Measurements from ENCODE around the gene CCDC188. TPM values are rescaled to one million over a fixed set of nuclear protein-coding genes. Genes with fewer than 3 reads are reported as not detected.

CCDC188 gene
- total and polyA plus RNA-seq, 9 of the 15 experiments (the other 6 are each of a cell fraction or from before 2014, with no cell fraction given) = not detected

DNA sequence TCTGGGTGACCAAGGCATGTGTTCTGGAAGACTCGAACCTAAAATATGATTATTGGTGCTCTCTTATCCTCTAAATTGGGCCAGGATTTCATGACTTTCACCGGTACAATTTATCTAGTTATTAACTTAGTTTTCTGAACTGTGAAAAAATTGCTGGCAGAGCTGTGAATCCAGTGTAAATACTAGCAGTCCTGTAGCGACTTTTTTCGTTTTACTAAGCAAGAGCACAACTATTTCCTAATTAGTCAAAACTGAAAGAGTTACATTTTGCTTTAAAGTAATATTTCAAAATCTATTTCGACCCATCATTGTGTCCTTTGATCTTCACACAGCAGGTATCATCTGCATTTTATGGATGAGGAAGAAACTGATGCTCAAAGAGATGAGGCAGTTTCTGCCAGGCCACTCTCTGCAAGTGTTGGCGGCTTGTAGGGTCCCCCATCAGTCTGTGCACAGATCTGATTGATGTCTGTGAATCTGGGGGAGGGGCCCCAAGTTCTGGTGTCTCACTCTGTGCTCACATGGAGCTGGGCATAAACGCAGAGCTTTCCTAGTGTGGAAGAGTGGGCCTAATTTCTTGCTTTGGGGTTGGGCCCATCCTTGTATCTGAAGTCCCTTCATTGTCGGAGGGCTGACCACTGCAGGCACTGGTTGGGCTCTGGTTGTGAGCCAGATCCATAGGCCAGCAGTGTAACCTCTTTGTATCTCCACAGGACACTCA is 32.4 kb downstream of the CCDC188 start (continued):
- TF ChIP-seq, protein P1, sequence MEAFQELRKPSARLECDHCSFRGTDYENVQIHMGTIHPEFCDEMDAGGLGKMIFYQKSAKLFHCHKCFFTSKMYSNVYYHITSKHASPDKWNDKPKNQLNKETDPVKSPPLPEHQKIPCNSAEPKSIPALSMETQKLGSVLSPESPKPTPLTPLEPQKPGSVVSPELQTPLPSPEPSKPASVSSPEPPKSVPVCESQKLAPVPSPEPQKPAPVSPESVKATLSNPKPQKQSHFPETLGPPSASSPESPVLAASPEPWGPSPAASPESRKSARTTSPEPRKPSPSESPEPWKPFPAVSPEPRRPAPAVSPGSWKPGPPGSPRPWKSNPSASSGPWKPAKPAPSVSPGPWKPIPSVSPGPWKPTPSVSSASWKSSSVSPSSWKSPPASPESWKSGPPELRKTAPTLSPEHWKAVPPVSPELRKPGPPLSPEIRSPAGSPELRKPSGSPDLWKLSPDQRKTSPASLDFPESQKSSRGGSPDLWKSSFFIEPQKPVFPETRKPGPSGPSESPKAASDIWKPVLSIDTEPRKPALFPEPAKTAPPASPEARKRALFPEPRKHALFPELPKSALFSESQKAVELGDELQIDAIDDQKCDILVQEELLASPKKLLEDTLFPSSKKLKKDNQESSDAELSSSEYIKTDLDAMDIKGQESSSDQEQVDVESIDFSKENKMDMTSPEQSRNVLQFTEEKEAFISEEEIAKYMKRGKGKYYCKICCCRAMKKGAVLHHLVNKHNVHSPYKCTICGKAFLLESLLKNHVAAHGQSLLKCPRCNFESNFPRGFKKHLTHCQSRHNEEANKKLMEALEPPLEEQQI (IDR thresholded peaks at IDR 0.05) = no peak
- TF ChIP-seq ZSCAN29 (IDR thresholded peaks at IDR 0.05) = peak; percentile 44; the same call in 1 of the 2 replicates
- TF ChIP-seq CAMTA2 (CRISPR knock-in tag; conservative IDR thresholded peaks at IDR 0.05) = no peak
- peak; percentile 82; the same call in 1 of the 2 replicates for TF ChIP-seq ZC3H8 (IDR thresholded peaks at IDR 0.05)
- no peak for TF ChIP-seq CHCHD3 (CRISPR knock-in tag; IDR thresholded peaks at IDR 0.05)
- no peak for TF ChIP-seq CCNT2 (IDR thresholded peaks at IDR 0.05; ENCODE audit: borderline replicate concordance, extremely low read depth, insufficient read length, low read depth, low read length)
- TF ChIP-seq PHF20 (IDR thresholded peaks at IDR 0.05; ENCODE audit: partially characterized antibody) = no peak
- 0 out of 2 replicates have a peak, but pooled peaks have one; percentile 8 for TF ChIP-seq MAFF (IDR thresholded peaks at IDR 0.05; ENCODE audit: low read length)
- TF ChIP-seq ZNF75A (CRISPR knock-in tag; IDR thresholded peaks at IDR 0.05) = 0 out of 2 replicates have a peak, but pooled peaks have one; percentile 26
- 0 out of 4 replicates have a peak, but pooled peaks of 1 of the 2 experiments have one; percentile 26 for TF ChIP-seq FOXA3 (CRISPR knock-in tag; conservative IDR thresholded peaks at IDR 0.05 in 1 of 2, IDR thresholded peaks at IDR 0.05 in 1 of 2)
- peak; percentile 20; the same call in 1 of the 2 replicates for TF ChIP-seq ERF (CRISPR knock-in tag; IDR thresholded peaks at IDR 0.05)
- no peak for TF ChIP-seq ZNF274 (IDR thresholded peaks at IDR 0.05; ENCODE audit: borderline replicate concordance, low read depth, low read length)
- TF ChIP-seq ZNF561 (CRISPR knock-in tag; conservative IDR thresholded peaks at IDR 0.05) = no peak; the same call in 1 of the 2 replicates
- TF ChIP-seq ZNF324 (CRISPR knock-in tag; IDR thresholded peaks at IDR 0.05) = peak; percentile 1; the same call in 1 of the 2 replicates
- TF ChIP-seq HDAC8 (tag; IDR thresholded peaks at IDR 0.05) = no peak
- TF ChIP-seq OTX1 (CRISPR knock-in tag; IDR thresholded peaks at IDR 0.05) = peak; percentile 82
- TF ChIP-seq PHF21A (IDR thresholded peaks at IDR 0.05; ENCODE audit: borderline replicate concordance, low read depth) = no peak
- 0 out of 2 replicates have a peak, but pooled peaks have one; percentile 35 for TF ChIP-seq ZNF165 (CRISPR knock-in tag; IDR thresholded peaks at IDR 0.05; ENCODE audit: borderline replicate concordance)
- TF ChIP-seq, protein P2, sequence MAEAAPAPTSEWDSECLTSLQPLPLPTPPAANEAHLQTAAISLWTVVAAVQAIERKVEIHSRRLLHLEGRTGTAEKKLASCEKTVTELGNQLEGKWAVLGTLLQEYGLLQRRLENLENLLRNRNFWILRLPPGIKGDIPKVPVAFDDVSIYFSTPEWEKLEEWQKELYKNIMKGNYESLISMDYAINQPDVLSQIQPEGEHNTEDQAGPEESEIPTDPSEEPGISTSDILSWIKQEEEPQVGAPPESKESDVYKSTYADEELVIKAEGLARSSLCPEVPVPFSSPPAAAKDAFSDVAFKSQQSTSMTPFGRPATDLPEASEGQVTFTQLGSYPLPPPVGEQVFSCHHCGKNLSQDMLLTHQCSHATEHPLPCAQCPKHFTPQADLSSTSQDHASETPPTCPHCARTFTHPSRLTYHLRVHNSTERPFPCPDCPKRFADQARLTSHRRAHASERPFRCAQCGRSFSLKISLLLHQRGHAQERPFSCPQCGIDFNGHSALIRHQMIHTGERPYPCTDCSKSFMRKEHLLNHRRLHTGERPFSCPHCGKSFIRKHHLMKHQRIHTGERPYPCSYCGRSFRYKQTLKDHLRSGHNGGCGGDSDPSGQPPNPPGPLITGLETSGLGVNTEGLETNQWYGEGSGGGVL (CRISPR knock-in tag; IDR thresholded peaks at IDR 0.05) = no peak
- TF ChIP-seq GTF2E2 (tag; IDR thresholded peaks at IDR 0.05) = no peak
- TF ChIP-seq, protein P3, sequence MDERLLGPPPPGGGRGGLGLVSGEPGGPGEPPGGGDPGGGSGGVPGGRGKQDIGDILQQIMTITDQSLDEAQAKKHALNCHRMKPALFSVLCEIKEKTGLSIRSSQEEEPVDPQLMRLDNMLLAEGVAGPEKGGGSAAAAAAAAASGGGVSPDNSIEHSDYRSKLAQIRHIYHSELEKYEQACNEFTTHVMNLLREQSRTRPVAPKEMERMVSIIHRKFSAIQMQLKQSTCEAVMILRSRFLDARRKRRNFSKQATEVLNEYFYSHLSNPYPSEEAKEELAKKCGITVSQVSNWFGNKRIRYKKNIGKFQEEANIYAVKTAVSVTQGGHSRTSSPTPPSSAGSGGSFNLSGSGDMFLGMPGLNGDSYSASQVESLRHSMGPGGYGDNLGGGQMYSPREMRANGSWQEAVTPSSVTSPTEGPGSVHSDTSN (CRISPR knock-in tag; IDR thresholded peaks at IDR 0.05; ENCODE audit: low read depth) = no peak
- TF ChIP-seq, protein P3 (tag; conservative IDR thresholded peaks at IDR 0.05; ENCODE audit: low read depth) = peak; percentile 72
